ENCODE measurements around the gene CDH23. TPM values are rescaled to one million over a fixed set of nuclear protein-coding genes. Genes with fewer than 3 reads are reported as not detected.
A peak's percentile ranks its signal among the peaks of the same experiment; 100 is the strongest.

Gene CDH23
- total and polyA plus RNA-seq, 2 of the 8 experiments (the other 6 are each of a cell fraction or from before 2014, with no cell fraction given), result 1.9 to 4.9 TPM

GRCh38 chr10:71806704-71807556 is 410.2 kb downstream of the CDH23 start:
- H3K27me3 ChIP-seq (replicated peaks in 1 of 4; ENCODE audit: control insufficient read depth in 3 of 4, extremely low read depth in 1 of 4, insufficient read depth in 3 of 4, low read length in 3 of 4), result peaks cover 0 to 13% (median 10%) of the 10 kb centered on the region in 4 experiments; a peak in 6 of 7 replicates
- H2BK12ac ChIP-seq (ENCODE audit: low read depth, low read length), result no peak overlapping the region
- H4K91ac ChIP-seq (replicated peaks; ENCODE audit: insufficient read length, low read length), result peak overlapping the region; percentile 22
- H3K27ac ChIP-seq (ENCODE audit: low read depth, low read length), result no peak overlapping the region
- no peak for DNase-seq (ENCODE audit: low read depth in 1 of 2, low spot score in 2 of 2)
- no peak overlapping the region for H3K4me3 ChIP-seq (ENCODE audit: extremely low read depth in 1 of 4, insufficient read depth in 2 of 4, low read depth in 3 of 4, low read length in 4 of 4)
- no peak overlapping the region for H4K8ac ChIP-seq (ENCODE audit: extremely low read depth, insufficient read depth, low read length)
- H2BK120ac ChIP-seq (replicated peaks; ENCODE audit: low read depth, low read length), result no peak overlapping the region
- WGBS, 2 experiments (ENCODE audit: extremely low coverage in 1 of 2, insufficient coverage in 1 of 2, insufficient read length in 1 of 2, insufficient replicate concordance in 2 of 2, low coverage in 1 of 2, low lambda C conversion rate in 2 of 2, missing lambda C conversion rate in 1 of 2), result 89% methylated on average over 23 of the region's 23 CpGs; no CpG with 5 or more reads in 1 of the 2 experiments
- no peak overlapping the region for H2BK5ac ChIP-seq (ENCODE audit: low read depth, low read length)
- no peak overlapping the region for H3K14ac ChIP-seq (ENCODE audit: insufficient read length)
- CTCF ChIA-PET (ENCODE audit: partially characterized antibody), result interaction anchor here (0.6 to 5.0 kb wide), 14 partner anchors 15 to 344 kb away, joined by 3 to 21 read pairs (median 3); partner anchors contain the start of genes PSAP and VSIR
- no peaks in the 10 kb centered on the region for H3K9me3 ChIP-seq (ENCODE audit: insufficient read depth in 2 of 2, low read depth in 1 of 2, low read length in 1 of 2)
- no peaks in the 10 kb centered on the region for H3K36me3 ChIP-seq (ENCODE audit: control insufficient read depth in 2 of 4, insufficient read depth in 4 of 4, low read length in 3 of 4)
- H3K18ac ChIP-seq (ENCODE audit: extremely low read depth, low read length), result no peak overlapping the region; the same call in 1 of the 2 replicates
- H3K56ac ChIP-seq (replicated peaks; ENCODE audit: insufficient read length, low read depth, low read length), result no peak overlapping the region
- no peak overlapping the region for H3K4ac ChIP-seq (replicated peaks; ENCODE audit: insufficient read length, low read depth, low read length)
- H3K79me2 ChIP-seq (ENCODE audit: control insufficient read depth in 1 of 2, insufficient read depth in 2 of 2, low read length in 2 of 2), result no peaks in the 10 kb centered on the region
- H2BK15ac ChIP-seq (ENCODE audit: low read length), result no peak overlapping the region
- FAIRE-seq, result no peak
- no peak overlapping the region for H4K5ac ChIP-seq (ENCODE audit: insufficient read length, low read depth, low read length)
- H3K4me2 ChIP-seq (ENCODE audit: insufficient read depth in 1 of 2, low read depth in 2 of 2, low read length in 2 of 2), result peak overlapping the region in 1 of 2 experiments; percentile 51; a peak in 1 of 4 replicates
- H2AFZ ChIP-seq (ENCODE audit: low read length), result no peak overlapping the region
- POLR2A ChIA-PET (ENCODE audit: partially characterized antibody), result interaction anchor here (1.1 to 2.2 kb wide), 4 partner anchors 8 to 111 kb away, joined by 3 to 10 read pairs (median 5); no protein-coding TSS in a partner anchor
- no peak overlapping the region for H3K9ac ChIP-seq (replicated peaks in 1 of 4; ENCODE audit: extremely low read depth in 1 of 4, low read depth in 3 of 4, low read length in 3 of 4)
- no peaks in the 10 kb centered on the region for H3K23me2 ChIP-seq (ENCODE audit: low read depth, low read length)
- H4K20me1 ChIP-seq (replicated peaks in 1 of 2; ENCODE audit: control insufficient read depth in 1 of 2, insufficient read depth in 2 of 2, low read length in 2 of 2), result no peaks in the 10 kb centered on the region
- no peak overlapping the region for H2AK5ac ChIP-seq (ENCODE audit: low read depth, low read length)
- peaks cover 0 to 7% (median 3%) of the 10 kb centered on the region in 4 experiments; a peak in 5 of 7 replicates for H3K4me1 ChIP-seq (replicated peaks in 1 of 4; ENCODE audit: control insufficient read depth in 3 of 4, insufficient read depth in 4 of 4, low read length in 3 of 4)
- no peaks in the 10 kb centered on the region for H3K79me1 ChIP-seq (ENCODE audit: low read depth, low read length)
- no peak overlapping the region for H3K23ac ChIP-seq (ENCODE audit: insufficient read length)
- H2BK20ac ChIP-seq (ENCODE audit: low read length), result no peak overlapping the region
- no peak for TF ChIP-seq BRCA1 (IDR thresholded peaks at IDR 0.05; ENCODE audit: low read depth, low read length)
- no peak for TF ChIP-seq CHD1 (IDR thresholded peaks at IDR 0.05; ENCODE audit: low read depth, low read length)
- TF ChIP-seq MAX (IDR thresholded peaks at IDR 0.05), result no peak
- TF ChIP-seq EZH2 (IDR thresholded peaks at IDR 0.05; ENCODE audit: low read depth, low read length, severe bottlenecking), result no peak
- TF ChIP-seq RFX5 (IDR thresholded peaks at IDR 0.05; ENCODE audit: borderline replicate concordance, low read depth, low read length), result no peak
- no peak for TF ChIP-seq TAF7 (optimal IDR thresholded peaks at IDR 0.05; ENCODE audit: borderline replicate concordance, low read depth, low read length)
- no peak for TF ChIP-seq MAFK (IDR thresholded peaks at IDR 0.05; ENCODE audit: low read depth, low read length)
- no peak for TF ChIP-seq TCF12 (IDR thresholded peaks at IDR 0.05; ENCODE audit: low read depth, low read length)
- no peak for TF ChIP-seq BCL11A (IDR thresholded peaks at IDR 0.05; ENCODE audit: low read depth in 2 of 2, low read length in 2 of 2)
- no peak for TF ChIP-seq NANOG (IDR thresholded peaks at IDR 0.05; ENCODE audit: insufficient read depth, low read depth, low read length, poor library complexity, severe bottlenecking)
- TF ChIP-seq SP1 (IDR thresholded peaks at IDR 0.05; ENCODE audit: low read depth, low read length), result no peak
- no peak for TF ChIP-seq TEAD4 (IDR thresholded peaks at IDR 0.05; ENCODE audit: low read depth, low read length)
